MV-4-11 (cell line): ENCODE results near the gene MAP1LC3B.

Source experiments
- DNase-seq: peaks from one replicate; lab custom pipeline; 2025; lab: John Stamatoyannopoulos, UW

Gene MAP1LC3B

GRCh38 chr16:87409781-87410180 lies 17.6 kb downstream of the MAP1LC3B start:
- no peak for DNase-seq

GRCh38 chr16:87410530-87410929 lies 18.4 kb downstream of the MAP1LC3B start:
- DNase-seq: no peak

GRCh38 chr16:87410968-87411367 lies 18.8 kb downstream of the MAP1LC3B start:
- DNase-seq: no peak

- DNase-seq: no peak
Measured at GRCh38 chr16:87411375-87412271, 19.5 kb downstream of the MAP1LC3B start.

GRCh38 chr16:87412371-87412995 lies 20.3 kb downstream of the MAP1LC3B start:
- no peak for DNase-seq

- no peak for DNase-seq
Measured at GRCh38 chr16:87412996-87413421, 20.9 kb downstream of the MAP1LC3B start.

GRCh38 chr16:87414251-87414680 lies 22.1 kb downstream of the MAP1LC3B start:
- no peak for DNase-seq

- no peak for DNase-seq
Measured at GRCh38 chr16:87415441-87415840, 23.3 kb downstream of the MAP1LC3B start.

- peak; percentile 18 for DNase-seq
Measured at GRCh38 chr16:87416826-87417527, 24.8 kb downstream of the MAP1LC3B start.

GRCh38 chr16:87417528-87417910 lies 25.4 kb downstream of the MAP1LC3B start:
- no peak for DNase-seq

GRCh38 chr16:87418216-87418615 lies 26.1 kb downstream of the MAP1LC3B start:
- no peak for DNase-seq

- DNase-seq: no peak
Measured at GRCh38 chr16:87418644-87419043, 26.5 kb downstream of the MAP1LC3B start.

- no peak for DNase-seq
Measured at GRCh38 chr16:87420026-87421002, 28.2 kb downstream of the MAP1LC3B start.

- no peak for DNase-seq
Measured at GRCh38 chr16:87421003-87421912, 29.1 kb downstream of the MAP1LC3B start.

GRCh38 chr16:87422106-87422505 lies 30.0 kb downstream of the MAP1LC3B start:
- DNase-seq: no peak

GRCh38 chr16:87423429-87423828 lies 31.3 kb downstream of the MAP1LC3B start:
- no peak for DNase-seq

GRCh38 chr16:87424266-87424665 lies 32.1 kb downstream of the MAP1LC3B start:
- DNase-seq: no peak

- no peak for DNase-seq
Measured at GRCh38 chr16:87425941-87426340, 33.8 kb downstream of the MAP1LC3B start.

GRCh38 chr16:87426423-87427215 lies 34.5 kb downstream of the MAP1LC3B start:
- DNase-seq: no peak

- no peak for DNase-seq
Measured at GRCh38 chr16:87431926-87432325, 39.8 kb downstream of the MAP1LC3B start.
